RWPE1 (cell line): ENCODE results near the gene LSM10.

Source experiments
- CTCF ChIA-PET: fragments of 350-600 bp; sonication (Branson Sonifier 250); formaldehyde crosslinking; extraction: SDS; loops from one replicate; lab custom pipeline; 2021; lab: Yijun Ruan, JAX
- POLR2A ChIA-PET: fragments of 400-600 bp; formaldehyde crosslinking; extraction: SDS; loops from one replicate; lab custom pipeline; 2020; ENCODE audit warnings: antibody characterized with exemption; ENCODE audit not compliant: low non-redundant PET; lab: Yijun Ruan, JAX
- DNase-seq: peaks from one replicate; pipeline ENCODE4 v3.0.0; 2012; ENCODE audit warnings: low spot score
- H3K27ac ChIP-seq: fragments of 450-650 bp; 2 replicates; pipeline ENCODE4 v1.5.1; 2017
- TF ChIP-seq, protein P1 (sequence below): fragments of 450-650 bp; conservative IDR thresholded peaks from 2 replicates; pipeline ENCODE4 v1.5.1; 2017; ENCODE audit warnings: low read depth, mild to moderate bottlenecking

LSM10 gene

DNA sequence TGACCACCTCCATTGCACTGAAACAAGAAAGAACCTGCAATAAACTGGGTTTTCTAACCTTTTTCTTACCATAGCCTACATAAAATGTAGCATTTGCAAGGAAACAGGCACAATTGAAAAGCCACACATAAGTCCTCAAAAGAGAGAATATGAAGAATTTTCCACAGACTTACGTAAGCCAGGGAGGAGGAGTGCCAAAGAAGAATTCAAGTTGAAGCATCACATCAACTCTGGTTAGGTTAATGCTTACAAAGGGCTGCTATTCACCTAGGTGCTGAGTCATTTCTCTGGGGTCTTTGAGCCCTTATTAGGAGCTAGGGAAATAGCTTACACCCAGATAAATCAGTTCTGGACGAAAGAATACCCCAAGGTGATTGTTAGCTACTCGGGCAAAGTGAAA lies 42.9 kb upstream of the LSM10 start:
- TF ChIP-seq, protein P1, sequence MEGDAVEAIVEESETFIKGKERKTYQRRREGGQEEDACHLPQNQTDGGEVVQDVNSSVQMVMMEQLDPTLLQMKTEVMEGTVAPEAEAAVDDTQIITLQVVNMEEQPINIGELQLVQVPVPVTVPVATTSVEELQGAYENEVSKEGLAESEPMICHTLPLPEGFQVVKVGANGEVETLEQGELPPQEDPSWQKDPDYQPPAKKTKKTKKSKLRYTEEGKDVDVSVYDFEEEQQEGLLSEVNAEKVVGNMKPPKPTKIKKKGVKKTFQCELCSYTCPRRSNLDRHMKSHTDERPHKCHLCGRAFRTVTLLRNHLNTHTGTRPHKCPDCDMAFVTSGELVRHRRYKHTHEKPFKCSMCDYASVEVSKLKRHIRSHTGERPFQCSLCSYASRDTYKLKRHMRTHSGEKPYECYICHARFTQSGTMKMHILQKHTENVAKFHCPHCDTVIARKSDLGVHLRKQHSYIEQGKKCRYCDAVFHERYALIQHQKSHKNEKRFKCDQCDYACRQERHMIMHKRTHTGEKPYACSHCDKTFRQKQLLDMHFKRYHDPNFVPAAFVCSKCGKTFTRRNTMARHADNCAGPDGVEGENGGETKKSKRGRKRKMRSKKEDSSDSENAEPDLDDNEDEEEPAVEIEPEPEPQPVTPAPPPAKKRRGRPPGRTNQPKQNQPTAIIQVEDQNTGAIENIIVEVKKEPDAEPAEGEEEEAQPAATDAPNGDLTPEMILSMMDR = no peak
- CTCF ChIA-PET = no interaction called here
- H3K27ac ChIP-seq = no peak overlapping the region
- DNase-seq = no peak
- POLR2A ChIA-PET = no interaction called here

- POLR2A ChIA-PET = no interaction called here
- no peak overlapping the region for H3K27ac ChIP-seq
- no peak for DNase-seq
- CTCF ChIA-PET = no interaction called here
- TF ChIP-seq, protein P1 = no peak
Observed at GRCh38 chr1:36440044-36440443, 42.3 kb upstream of the LSM10 start.

- ChIA-PET POLR2A (no interaction called here), CTCF (interaction anchor here (0.7 kb wide), 1 partner anchor 14 kb away, joined by 3 read pairs; no protein-coding TSS in a partner anchor)
- H3K27ac ChIP-seq = no peak overlapping the region
- no peak for DNase-seq
- TF ChIP-seq, protein P1 = no peak
Observed at GRCh38 chr1:36438715-36439114, 41.0 kb upstream of the LSM10 start.

- peak; percentile 67 for DNase-seq
- H3K27ac ChIP-seq = no peak overlapping the region
- POLR2A ChIA-PET = interaction anchor here (0.6 kb wide), 1 partner anchor 86 kb away, joined by 3 read pairs; no protein-coding TSS in a partner anchor
- TF ChIP-seq, protein P1 = no peak
- CTCF ChIA-PET = interaction anchor here (1.0 kb wide), 1 partner anchor 13 kb away, joined by 3 read pairs; no protein-coding TSS in a partner anchor
Observed at GRCh38 chr1:36436821-36437220, 39.1 kb upstream of the LSM10 start.

GRCh38 chr1:36433102-36433501 lies 35.4 kb upstream of the LSM10 start:
- TF ChIP-seq, protein P1 = no peak
- DNase-seq = no peak
- H3K27ac ChIP-seq = no peak overlapping the region
- CTCF ChIA-PET = interaction anchor here (0.7 kb wide), 1 partner anchor 17 kb away, joined by 3 read pairs; the partner anchor contains the start of gene OSCP1
- POLR2A ChIA-PET = no interaction called here

DNA sequence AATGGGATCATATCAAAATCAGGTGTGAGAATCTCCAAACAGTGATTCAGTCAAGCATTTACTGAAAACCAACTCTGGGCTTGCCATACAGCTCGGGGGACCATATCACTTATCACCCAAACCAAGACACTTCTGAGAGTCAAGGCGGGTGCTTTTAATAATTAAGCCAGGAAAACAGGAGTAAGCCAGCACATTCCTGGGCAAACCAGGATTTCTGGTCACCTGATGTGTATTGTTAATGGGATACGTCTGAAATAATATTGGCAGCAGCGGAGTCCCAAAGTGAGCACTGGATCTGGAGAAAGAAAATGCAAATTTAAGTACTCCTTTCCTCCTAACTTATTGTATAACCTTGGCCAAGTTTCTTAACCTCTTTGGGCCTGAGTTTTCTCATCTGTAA lies 34.9 kb upstream of the LSM10 start:
- H3K27ac ChIP-seq = no peak overlapping the region
- DNase-seq = no peak
- TF ChIP-seq, protein P1 = no peak
- CTCF ChIA-PET = no interaction called here
- POLR2A ChIA-PET = no interaction called here
